Uterus (tissue), 4 donors: ENCODE measurements around the gene MREG. TPM values are rescaled to one million over a fixed set of nuclear protein-coding genes. Genes with fewer than 3 reads are reported as not detected.

Experiments
- DNase-seq, 2 donors: peaks; one replicate each; pipeline ENCODE4 v3.0.0-alpha.2; 2019 to 2020
- H3K27ac ChIP-seq, 2 donors: fragments of 200-600 bp; sonication (generic); 1 replicate in 1 of 2; 2 replicates in 1 of 2; pipeline ENCODE4 v1.5.1; 2016 to 2018
- H3K27me3 ChIP-seq, 2 donors: fragments of 200-600 bp; sonication (generic); one replicate each; pipeline ENCODE4 v1.5.1; 2018 to 2019; ENCODE audit warnings: control low read depth in 1 of 2
- H3K36me3 ChIP-seq, 2 donors: fragments of 200-600 bp; sonication (generic); one replicate each; pipeline ENCODE4 v1.5.1; 2019; ENCODE audit warnings: control low read depth in 1 of 2
- H3K4me1 ChIP-seq, 2 donors: fragments of 200-600 bp; sonication (generic); one replicate each; pipeline ENCODE4 v1.5.1; 2018 to 2019; ENCODE audit warnings: control low read depth in 1 of 2
- H3K4me3 ChIP-seq, 2 donors: fragments of 200-600 bp; sonication (generic); 1 replicate in 1 of 2; 2 replicates in 1 of 2; pipeline ENCODE4 v1.5.1; 2018 to 2019; ENCODE audit warnings: mild to moderate bottlenecking in 1 of 2
- H3K9me3 ChIP-seq, 2 donors: fragments of 200-600 bp; sonication (generic); one replicate each; pipeline ENCODE4 v1.5.1; 2019; ENCODE audit warnings: control low read depth in 1 of 2
- POLR2A ChIP-seq, 2 donors: fragments of 450-650 bp; IDR thresholded peaks; one replicate each; pipeline ENCODE4 v1.6.1; 2016; ENCODE audit warnings: antibody characterized with exemption in 2 of 2, mild to moderate bottlenecking in 1 of 2, moderate library complexity in 1 of 2
- intact Hi-C: fragments of 100-400 bp; cut with DNase I; formaldehyde crosslinking; loops from one replicate; pipeline ENCODE4 v1.15.1; 2023; ENCODE audit warnings: low total_unique reads
- total RNA-seq, 4 donors: library from RNA; depleted of rRNA in 3 of 4; stranded (reverse); fragments of >200 nt in 3 of 4; gene quantifications; one replicate each; pipeline versions ENCODE4 v1.1.0 to v1.2.4, GENCODE V29; 2014 to 2023
- TF ChIP-seq, protein P1 (sequence below), 4 experiments: fragments of 200-600 bp in 2 of 4; fragments of 450-650 bp in 2 of 4; sonication (generic) in 2 of 4; IDR thresholded peaks; one replicate each; pipeline ENCODE4 v1.5.1; 2016 to 2019; ENCODE audit warnings: antibody characterized with exemption in 4 of 4, mild to moderate bottlenecking in 2 of 4, moderate library complexity in 1 of 4
- donor health status: DM: yes; HTN: yes; CAD: no.

Gene MREG
- total RNA-seq, 4 donors from 2014 or later = 0.59 to 8.5 (median 3.9) TPM

DNA sequence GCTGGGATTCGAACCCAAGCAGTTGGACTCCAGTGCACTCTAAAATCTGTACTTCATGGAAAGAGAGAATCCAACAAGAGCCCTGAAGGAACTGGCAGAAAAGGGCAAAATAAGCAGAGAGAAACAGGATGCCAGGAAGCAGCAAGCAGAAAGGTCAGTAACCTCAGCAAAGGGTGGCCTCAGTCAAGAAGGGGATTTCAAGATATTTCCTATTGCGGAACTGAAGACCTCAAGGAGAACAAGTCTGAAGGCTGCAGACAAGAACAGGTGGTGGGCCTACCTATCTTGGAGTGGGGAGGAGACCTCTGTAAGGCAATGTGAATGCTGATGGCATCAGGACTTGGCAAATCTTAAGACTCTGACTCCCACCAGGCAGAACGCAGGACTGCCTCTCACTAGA lies 20.1 kb upstream of the MREG start:
- Histone ChIP-seq H3K27me3 (no peaks in the 10 kb centered on the region), H3K4me1 (no peaks in the 10 kb centered on the region), H3K36me3 (no peaks in the 10 kb centered on the region), H3K27ac (no peak overlapping the region), H3K9me3 (no peaks in the 10 kb centered on the region), H3K4me3 (no peak overlapping the region)
- TF ChIP-seq, protein P1, sequence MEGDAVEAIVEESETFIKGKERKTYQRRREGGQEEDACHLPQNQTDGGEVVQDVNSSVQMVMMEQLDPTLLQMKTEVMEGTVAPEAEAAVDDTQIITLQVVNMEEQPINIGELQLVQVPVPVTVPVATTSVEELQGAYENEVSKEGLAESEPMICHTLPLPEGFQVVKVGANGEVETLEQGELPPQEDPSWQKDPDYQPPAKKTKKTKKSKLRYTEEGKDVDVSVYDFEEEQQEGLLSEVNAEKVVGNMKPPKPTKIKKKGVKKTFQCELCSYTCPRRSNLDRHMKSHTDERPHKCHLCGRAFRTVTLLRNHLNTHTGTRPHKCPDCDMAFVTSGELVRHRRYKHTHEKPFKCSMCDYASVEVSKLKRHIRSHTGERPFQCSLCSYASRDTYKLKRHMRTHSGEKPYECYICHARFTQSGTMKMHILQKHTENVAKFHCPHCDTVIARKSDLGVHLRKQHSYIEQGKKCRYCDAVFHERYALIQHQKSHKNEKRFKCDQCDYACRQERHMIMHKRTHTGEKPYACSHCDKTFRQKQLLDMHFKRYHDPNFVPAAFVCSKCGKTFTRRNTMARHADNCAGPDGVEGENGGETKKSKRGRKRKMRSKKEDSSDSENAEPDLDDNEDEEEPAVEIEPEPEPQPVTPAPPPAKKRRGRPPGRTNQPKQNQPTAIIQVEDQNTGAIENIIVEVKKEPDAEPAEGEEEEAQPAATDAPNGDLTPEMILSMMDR (IDR thresholded peaks at IDR 0.05) = no peak
- no peak for TF ChIP-seq POLR2A (IDR thresholded peaks at IDR 0.05)
- no peak for DNase-seq
- intact Hi-C loops = no loop called here

DNA sequence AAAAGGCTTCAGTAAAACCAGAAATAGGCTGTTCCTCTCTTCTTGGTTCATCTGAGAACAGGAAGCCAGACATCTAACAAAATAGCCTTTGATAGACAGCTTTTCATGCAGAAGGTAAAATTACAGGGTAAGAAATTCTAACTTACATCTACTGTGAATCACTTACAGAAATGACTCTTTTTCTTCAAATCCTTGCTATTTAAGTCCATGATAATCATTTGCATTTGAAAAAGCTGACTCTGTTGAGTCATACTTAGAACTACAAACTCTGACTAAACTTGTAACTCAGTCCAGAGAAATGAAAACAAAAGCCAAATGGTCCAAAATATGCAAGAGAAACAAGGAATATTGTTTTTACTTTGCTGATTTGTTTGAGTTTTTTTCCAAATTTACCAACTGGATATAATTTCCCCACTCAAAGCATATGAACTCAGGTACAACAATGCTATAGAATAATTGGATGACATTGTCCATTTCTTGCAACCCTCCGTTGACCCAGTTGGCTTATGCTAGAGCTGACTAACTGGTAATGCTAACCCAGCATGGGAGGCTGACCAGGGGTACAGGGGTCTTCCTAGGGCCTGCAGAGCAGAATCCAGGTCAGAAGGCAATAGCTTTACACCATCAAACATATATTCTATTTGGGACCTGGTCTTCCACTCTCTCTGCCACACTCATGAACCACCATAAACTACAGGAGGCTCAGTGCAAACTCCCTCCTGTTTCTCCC lies 18.8 kb upstream of the MREG start:
- intact Hi-C loops = no loop called here
- no peak overlapping the region for H3K4me3 ChIP-seq
- TF ChIP-seq, protein P1 (IDR thresholded peaks at IDR 0.05) = no peak
- no peak for TF ChIP-seq POLR2A (IDR thresholded peaks at IDR 0.05)
- no peak for DNase-seq
- H3K36me3 ChIP-seq = no peaks in the 10 kb centered on the region
- H3K27ac ChIP-seq = no peak overlapping the region
- H3K27me3 ChIP-seq = no peaks in the 10 kb centered on the region
- H3K4me1 ChIP-seq = no peaks in the 10 kb centered on the region
- H3K9me3 ChIP-seq = no peaks in the 10 kb centered on the region

DNA sequence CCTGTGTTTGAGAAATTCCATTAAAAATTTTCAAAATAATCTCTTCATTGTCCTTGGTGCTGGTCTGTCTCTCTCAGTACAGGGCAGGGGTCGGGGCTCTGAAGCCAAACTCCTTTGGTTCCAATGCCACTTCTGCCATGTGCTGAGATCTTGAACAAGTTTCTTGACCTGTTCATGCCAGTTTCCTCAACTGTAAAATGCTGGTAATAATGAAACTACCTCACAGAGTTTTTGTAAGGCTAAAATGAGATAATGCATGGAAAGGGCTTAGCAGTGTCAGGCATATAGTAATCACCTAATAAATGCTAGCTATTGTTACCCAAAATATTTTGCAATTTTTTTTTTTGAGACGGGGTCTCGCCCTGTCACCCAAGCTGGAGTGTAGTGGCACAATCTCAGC lies 16.9 kb upstream of the MREG start:
- intact Hi-C loops = no loop called here

DNA sequence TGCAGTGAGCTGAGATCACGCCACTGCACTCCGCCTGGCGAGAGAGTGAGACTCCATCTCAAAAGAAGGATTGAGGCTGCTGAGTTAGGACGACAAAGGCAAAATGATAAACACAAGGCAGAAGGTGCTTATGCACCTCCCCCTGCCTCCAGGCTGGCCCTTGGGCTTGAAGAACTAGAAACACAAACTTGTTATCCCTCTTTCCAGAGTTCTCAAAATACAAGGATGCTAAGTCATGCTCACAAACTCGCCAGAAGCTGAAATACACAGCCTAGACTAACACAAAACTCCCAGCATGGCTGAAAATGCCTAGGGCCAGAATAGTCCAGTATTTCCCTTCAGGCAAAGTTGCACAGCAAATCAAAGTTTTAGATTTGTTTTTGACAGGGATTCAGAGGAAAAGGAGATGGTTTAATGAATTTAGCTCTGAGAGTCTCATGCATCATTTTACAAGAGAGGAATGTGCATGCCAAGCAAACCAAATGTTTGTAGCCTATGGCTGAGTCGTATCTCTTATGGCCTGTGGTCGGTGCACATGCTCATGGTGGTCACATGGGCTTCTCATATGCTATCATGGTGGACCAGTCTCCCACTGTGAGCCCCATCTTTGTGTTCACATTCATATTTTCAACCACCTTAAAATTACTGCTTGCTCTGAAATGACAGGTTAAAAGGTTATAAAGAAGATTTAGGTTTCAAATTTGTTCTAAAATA lies 16.2 kb upstream of the MREG start:
- Histone ChIP-seq H3K4me1 (no peaks in the 10 kb centered on the region), H3K36me3 (no peaks in the 10 kb centered on the region), H3K27ac (no peak overlapping the region), H3K4me3 (no peak overlapping the region), H3K9me3 (no peaks in the 10 kb centered on the region), H3K27me3 (no peaks in the 10 kb centered on the region)
- intact Hi-C loops = no loop called here
- TF ChIP-seq, protein P1 (IDR thresholded peaks at IDR 0.05) = no peak
- TF ChIP-seq POLR2A (IDR thresholded peaks at IDR 0.05) = no peak
- no peak for DNase-seq

More for the DNA sequence above, 16.9 kb upstream of the MREG start:
- H3K27me3 ChIP-seq = no peaks in the 10 kb centered on the region
- no peak overlapping the region for H3K27ac ChIP-seq
- no peak for TF ChIP-seq POLR2A (IDR thresholded peaks at IDR 0.05)
- TF ChIP-seq, protein P1 (IDR thresholded peaks at IDR 0.05) = no peak
- no peaks in the 10 kb centered on the region for H3K4me1 ChIP-seq
- H3K4me3 ChIP-seq = no peak overlapping the region
- no peaks in the 10 kb centered on the region for H3K36me3 ChIP-seq
- no peak for DNase-seq
- H3K9me3 ChIP-seq = no peaks in the 10 kb centered on the region

DNA sequence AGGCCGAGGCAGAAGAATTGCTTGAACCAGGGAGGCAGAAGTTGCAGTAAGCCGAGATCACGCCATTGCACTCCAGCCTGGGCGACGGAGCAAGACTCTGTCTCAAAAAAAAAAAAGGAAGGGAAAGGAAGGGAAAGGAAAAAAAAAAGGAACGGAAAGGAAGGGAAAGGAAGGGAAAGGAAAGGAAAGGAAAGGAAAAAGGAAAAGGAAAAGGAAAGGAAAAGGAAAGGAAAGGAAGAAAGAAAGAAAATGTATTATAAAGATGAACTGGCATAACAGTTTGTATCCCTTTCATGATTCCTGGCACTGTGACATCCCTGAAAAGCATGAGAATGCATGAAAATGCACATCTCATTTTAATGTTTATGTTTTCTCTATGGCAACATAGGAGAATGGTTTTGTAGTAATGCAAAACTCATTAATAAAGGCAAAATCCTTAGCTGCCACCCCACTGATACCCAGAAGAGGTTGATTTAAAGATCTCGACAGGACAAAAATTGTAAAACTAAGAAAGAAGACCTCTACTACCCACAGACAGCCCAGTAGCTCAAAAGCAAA lies 11.5 kb upstream of the MREG start:
- intact Hi-C loops = no loop called here
- Histone ChIP-seq H3K4me1 (no peaks in the 10 kb centered on the region), H3K27me3 (no peaks in the 10 kb centered on the region), H3K27ac (no peak overlapping the region), H3K9me3 (no peaks in the 10 kb centered on the region), H3K4me3 (no peak overlapping the region), H3K36me3 (no peaks in the 10 kb centered on the region)
- no peak for DNase-seq
- TF ChIP-seq POLR2A (IDR thresholded peaks at IDR 0.05) = no peak
- TF ChIP-seq, protein P1 (IDR thresholded peaks at IDR 0.05) = no peak
